Measurements from ENCODE around the gene STEAP2. TPM values are rescaled to one million over a fixed set of nuclear protein-coding genes. Genes with fewer than 3 reads are reported as not detected.
A peak's percentile ranks its signal among the peaks of the same experiment; 100 is the strongest.

Gene STEAP2
- total and polyA plus RNA-seq, 7 donors, result 1.4 to 32.1 (median 22.5) TPM

DNA sequence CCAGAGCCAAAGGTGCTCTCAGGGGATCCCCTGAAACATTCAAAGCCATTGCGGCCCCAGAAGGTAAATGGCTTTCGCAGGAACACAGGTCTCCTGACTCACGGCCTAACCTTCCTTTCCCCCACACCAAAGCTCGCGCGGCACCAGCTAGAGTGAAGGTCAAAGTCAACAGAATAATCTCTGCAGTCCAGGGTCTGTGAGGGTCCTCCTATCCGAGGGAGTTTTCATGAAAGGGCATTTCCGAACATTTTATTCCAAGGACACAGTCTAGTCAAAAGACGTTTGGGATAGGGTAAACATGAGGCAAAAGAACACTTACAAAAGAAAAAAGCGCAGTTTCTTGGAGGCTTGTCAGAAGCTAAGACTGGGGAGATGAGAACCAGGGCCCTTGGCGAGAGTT, 559 bp upstream of the STEAP2 start:
- H3K4me3 ChIP-seq, result peak overlapping the region; percentile 70 to 76 (median 73)
- H3K27ac ChIP-seq, result peak overlapping the region; percentile 80 to 89 (median 88)
- no peak for DNase-seq
- no peaks in the 10 kb centered on the region for H3K36me3 ChIP-seq
- H3K27me3 ChIP-seq, result no peaks in the 10 kb centered on the region
- peaks cover 0 to 16% (median 7%) of the 10 kb centered on the region in 4 donors for H3K4me1 ChIP-seq
- H3K9me3 ChIP-seq, result no peaks in the 10 kb centered on the region
- 20 to 29% methylated on average over 11 of the region's 11 CpGs for WGBS, 2 donors
- intact Hi-C loops (cut with DNase I), result loop anchor here (2.0 to 5.0 kb wide), 3 partner anchors 34 to 136 kb away; partner anchors contain the start of genes CFAP69, GTPBP10 and STEAP1
- no peak for TF ChIP-seq EP300 (IDR thresholded peaks at IDR 0.05)
- TF ChIP-seq, protein P1, sequence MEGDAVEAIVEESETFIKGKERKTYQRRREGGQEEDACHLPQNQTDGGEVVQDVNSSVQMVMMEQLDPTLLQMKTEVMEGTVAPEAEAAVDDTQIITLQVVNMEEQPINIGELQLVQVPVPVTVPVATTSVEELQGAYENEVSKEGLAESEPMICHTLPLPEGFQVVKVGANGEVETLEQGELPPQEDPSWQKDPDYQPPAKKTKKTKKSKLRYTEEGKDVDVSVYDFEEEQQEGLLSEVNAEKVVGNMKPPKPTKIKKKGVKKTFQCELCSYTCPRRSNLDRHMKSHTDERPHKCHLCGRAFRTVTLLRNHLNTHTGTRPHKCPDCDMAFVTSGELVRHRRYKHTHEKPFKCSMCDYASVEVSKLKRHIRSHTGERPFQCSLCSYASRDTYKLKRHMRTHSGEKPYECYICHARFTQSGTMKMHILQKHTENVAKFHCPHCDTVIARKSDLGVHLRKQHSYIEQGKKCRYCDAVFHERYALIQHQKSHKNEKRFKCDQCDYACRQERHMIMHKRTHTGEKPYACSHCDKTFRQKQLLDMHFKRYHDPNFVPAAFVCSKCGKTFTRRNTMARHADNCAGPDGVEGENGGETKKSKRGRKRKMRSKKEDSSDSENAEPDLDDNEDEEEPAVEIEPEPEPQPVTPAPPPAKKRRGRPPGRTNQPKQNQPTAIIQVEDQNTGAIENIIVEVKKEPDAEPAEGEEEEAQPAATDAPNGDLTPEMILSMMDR (IDR thresholded peaks at IDR 0.05), result no peak
- TF ChIP-seq POLR2A (IDR thresholded peaks at IDR 0.05), result no peak
- TF ChIP-seq POLR2AphosphoS5 (IDR thresholded peaks at IDR 0.05), result no peak

DNA sequence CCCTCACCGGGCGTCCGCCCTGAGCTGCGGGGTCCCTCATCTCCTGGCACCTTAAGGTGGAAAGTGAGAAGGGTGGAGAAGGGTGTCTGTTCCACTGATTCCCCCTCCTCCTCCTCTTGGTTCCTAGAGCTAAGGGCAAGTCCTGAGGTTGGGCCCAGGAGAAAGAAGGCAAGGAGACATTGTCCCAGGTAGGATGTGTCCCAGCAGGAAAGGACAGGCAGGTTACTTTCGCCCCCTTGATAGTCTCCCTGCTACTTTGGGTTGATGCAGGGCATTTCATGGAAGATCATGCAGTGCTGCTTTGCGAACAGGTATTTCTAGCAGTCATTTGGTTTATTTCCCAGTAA, 582 bp downstream of the STEAP2 start:
- no peak for TF ChIP-seq POLR2A (IDR thresholded peaks at IDR 0.05)
- TF ChIP-seq, protein P1 (IDR thresholded peaks at IDR 0.05), result no peak
- TF ChIP-seq EP300 (IDR thresholded peaks at IDR 0.05), result no peak
- no peak for TF ChIP-seq POLR2AphosphoS5 (IDR thresholded peaks at IDR 0.05)
- peak overlapping the region; percentile 80 to 89 (median 88) for H3K27ac ChIP-seq
- 5 to 16% methylated on average over 6 of the region's 6 CpGs for WGBS, 2 donors
- no peaks in the 10 kb centered on the region for H3K36me3 ChIP-seq
- no peaks in the 10 kb centered on the region for H3K27me3 ChIP-seq
- intact Hi-C loops (cut with DNase I), result loop anchor here (5.0 kb wide), 1 partner anchor 135 kb away; the partner anchor contains the start of gene GTPBP10
- DNase-seq, result peak; percentile 62
- peaks cover 0 to 16% (median 7%) of the 10 kb centered on the region in 4 donors for H3K4me1 ChIP-seq
- no peaks in the 10 kb centered on the region for H3K9me3 ChIP-seq
- H3K4me3 ChIP-seq, result peak overlapping the region; percentile 70 to 76 (median 73)

DNA sequence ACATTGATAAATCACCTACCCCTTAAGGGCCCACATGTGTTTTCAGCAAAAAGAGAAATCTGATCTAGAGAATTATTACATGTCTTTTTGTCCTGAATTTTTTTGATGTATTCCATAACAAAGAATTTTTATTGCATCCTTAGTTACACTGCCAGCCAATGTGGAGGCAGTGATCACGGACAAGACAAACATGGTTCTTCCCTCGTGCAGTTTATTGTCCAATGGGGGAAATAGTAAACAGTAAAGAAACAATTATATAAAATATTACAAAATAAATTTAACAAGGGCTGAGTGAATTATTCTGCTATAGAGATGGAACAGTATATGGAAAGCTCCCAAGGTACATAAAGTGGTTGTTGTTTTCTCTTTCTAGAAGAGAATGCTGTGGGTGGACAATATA, 2.0 kb downstream of the STEAP2 start:
- no peak for DNase-seq
- intact Hi-C loops (cut with DNase I), result loop anchor here (5.0 kb wide), 1 partner anchor 134 kb away; the partner anchor contains the start of gene GTPBP10
- TF ChIP-seq, protein P1 (IDR thresholded peaks at IDR 0.05), result no peak
- TF ChIP-seq POLR2AphosphoS5 (IDR thresholded peaks at IDR 0.05) (no peak), EP300 (IDR thresholded peaks at IDR 0.05) (no peak)
- WGBS, 2 donors, result 31 to 63% methylated on average over 2 of the region's 2 CpGs
- H3K9me3 ChIP-seq, result no peaks in the 10 kb centered on the region
- peaks cover 0 to 16% (median 7%) of the 10 kb centered on the region in 4 donors for H3K4me1 ChIP-seq
- H3K27me3 ChIP-seq, result no peaks in the 10 kb centered on the region
- H3K4me3 ChIP-seq, result peak overlapping the region in 2 of 4 donors; percentile 72 to 74
- no peaks in the 10 kb centered on the region for H3K36me3 ChIP-seq
- H3K27ac ChIP-seq, result peak overlapping the region in 2 of 4 donors; percentile 80 to 88

DNA sequence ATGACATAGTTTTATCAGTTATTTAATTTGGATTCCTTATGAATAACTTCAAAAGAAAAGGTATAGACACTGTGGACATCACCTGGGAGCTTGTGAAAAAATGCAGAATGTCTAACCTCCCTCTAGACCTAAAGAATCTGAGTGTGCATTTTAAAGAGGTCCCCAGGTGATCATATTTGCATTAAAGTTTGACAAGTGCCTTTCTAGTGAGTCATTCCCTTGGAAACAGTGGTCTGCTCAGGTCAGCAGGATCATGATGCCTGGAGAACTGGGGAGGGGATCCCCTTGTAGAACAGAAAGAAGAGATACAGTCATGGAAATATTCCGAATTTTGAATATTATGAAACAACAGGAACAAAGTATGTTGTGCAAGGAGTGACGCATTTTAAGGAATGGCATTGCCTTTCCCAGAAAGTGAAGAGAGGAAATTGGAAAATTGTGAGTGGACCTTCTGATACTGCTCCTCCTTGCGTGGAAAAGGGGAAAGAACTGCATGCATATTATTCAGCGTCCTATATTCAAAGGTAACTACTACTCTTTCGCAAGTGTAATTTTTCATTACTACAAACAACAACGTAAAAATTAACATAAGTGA, 4.6 kb downstream of the STEAP2 start:
- intact Hi-C loops (cut with DNase I), result no loop called here
- DNase-seq, result no peak
- peak overlapping the region in 2 of 4 donors; percentile 2 to 32 for H3K27ac ChIP-seq
- no peaks in the 10 kb centered on the region for H3K27me3 ChIP-seq
- no peaks in the 10 kb centered on the region for H3K36me3 ChIP-seq
- H3K4me1 ChIP-seq, result peaks cover 0 to 12% (median 0%) of the 10 kb centered on the region in 4 donors
- TF ChIP-seq POLR2A (IDR thresholded peaks at IDR 0.05), result no peak
- TF ChIP-seq POLR2AphosphoS5 (IDR thresholded peaks at IDR 0.05), result peak in 1 of 4 donors; percentile 22
- H3K9me3 ChIP-seq, result no peaks in the 10 kb centered on the region
- 93 to 94% methylated on average over 6 of the region's 6 CpGs for WGBS, 2 donors
- no peak overlapping the region for H3K4me3 ChIP-seq

DNA sequence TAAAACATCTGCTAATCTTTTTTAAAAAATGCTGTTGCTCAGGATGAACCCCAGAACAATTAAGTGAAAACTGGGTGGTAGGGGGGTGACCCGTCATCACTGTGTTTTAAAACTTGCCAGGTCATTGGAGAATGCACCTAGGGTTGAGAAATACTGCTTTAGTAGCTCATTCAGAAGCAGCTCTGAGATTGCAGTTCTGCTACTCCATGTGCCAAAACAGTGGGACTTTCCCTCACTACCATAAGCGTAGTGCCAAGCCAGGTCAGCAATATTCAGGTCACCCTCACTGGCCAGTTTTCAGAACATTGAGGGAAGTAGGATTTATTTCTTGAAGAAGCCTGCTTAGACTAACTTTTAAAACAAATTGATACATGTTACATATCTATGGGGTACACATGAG, 5.2 kb downstream of the STEAP2 start:
- H3K27ac ChIP-seq, result peak overlapping the region in 1 of 4 donors; percentile 32

More for the DNA sequence above, 5.2 kb downstream of the STEAP2 start:
- TF ChIP-seq POLR2AphosphoS5 (IDR thresholded peaks at IDR 0.05) (no peak), POLR2A (IDR thresholded peaks at IDR 0.05) (no peak), EP300 (IDR thresholded peaks at IDR 0.05) (no peak)
- TF ChIP-seq, protein P1 (IDR thresholded peaks at IDR 0.05), result no peak
- Histone ChIP-seq H3K4me3 (no peak overlapping the region), H3K9me3 (no peaks in the 10 kb centered on the region), H3K27me3 (no peaks in the 10 kb centered on the region), H3K4me1 (peaks cover 0 to 12% (median 0%) of the 10 kb centered on the region in 4 donors), H3K36me3 (no peaks in the 10 kb centered on the region)
- intact Hi-C loops (cut with DNase I), result no loop called here
- DNase-seq, result no peak
- 91 to 92% methylated on average over 2 of the region's 2 CpGs for WGBS, 2 donors

Data from sigmoid colon (tissue), 7 donors.